ENCODE data around the gene BCL2L15.

DNA sequence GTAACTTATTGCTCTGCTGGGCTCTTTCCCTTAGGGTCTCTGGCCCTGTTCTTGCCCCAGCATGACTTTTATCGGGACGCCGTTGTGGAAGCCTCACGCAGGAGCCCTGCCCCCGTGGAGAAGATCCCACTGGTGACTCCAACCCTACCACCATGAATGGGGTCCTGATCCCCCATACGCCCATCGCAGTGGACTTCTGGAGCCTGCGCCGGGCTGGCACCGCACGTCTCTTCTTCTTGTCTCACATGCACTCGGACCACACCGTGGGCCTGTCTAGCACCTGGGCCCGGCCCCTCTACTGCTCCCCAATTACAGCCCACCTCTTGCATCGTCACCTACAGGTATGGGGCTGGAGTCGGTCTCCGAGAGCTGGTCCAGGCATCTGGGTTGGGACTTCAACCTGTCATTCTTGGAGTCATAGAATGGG lies 18.1 kb upstream of the BCL2L15 start:
- TF ChIP-seq, protein P1, sequence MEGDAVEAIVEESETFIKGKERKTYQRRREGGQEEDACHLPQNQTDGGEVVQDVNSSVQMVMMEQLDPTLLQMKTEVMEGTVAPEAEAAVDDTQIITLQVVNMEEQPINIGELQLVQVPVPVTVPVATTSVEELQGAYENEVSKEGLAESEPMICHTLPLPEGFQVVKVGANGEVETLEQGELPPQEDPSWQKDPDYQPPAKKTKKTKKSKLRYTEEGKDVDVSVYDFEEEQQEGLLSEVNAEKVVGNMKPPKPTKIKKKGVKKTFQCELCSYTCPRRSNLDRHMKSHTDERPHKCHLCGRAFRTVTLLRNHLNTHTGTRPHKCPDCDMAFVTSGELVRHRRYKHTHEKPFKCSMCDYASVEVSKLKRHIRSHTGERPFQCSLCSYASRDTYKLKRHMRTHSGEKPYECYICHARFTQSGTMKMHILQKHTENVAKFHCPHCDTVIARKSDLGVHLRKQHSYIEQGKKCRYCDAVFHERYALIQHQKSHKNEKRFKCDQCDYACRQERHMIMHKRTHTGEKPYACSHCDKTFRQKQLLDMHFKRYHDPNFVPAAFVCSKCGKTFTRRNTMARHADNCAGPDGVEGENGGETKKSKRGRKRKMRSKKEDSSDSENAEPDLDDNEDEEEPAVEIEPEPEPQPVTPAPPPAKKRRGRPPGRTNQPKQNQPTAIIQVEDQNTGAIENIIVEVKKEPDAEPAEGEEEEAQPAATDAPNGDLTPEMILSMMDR (IDR thresholded peaks at IDR 0.05 in 8 of 11, conservative IDR thresholded peaks at IDR 0.05 in 3 of 11) = peak in 1 of 11 experiments; percentile 8
- TF ChIP-seq POLR2AphosphoS5 (IDR thresholded peaks at IDR 0.05) (no peak), POLR2A (IDR thresholded peaks at IDR 0.05) (no peak)
